ENCODE data around the gene NBR1.
A peak's percentile ranks its signal among the peaks of the same experiment; 100 is the strongest.
"Not testable (repeated sequence)": the region's sequence is repeated elsewhere in the genome, so short reads cannot be mapped to it uniquely, and the experiment has no call there.

NBR1 gene

GRCh38 chr17:43125967-43126910, 44.8 kb upstream of the NBR1 start:
- no peaks in the 10 kb centered on the region for H4K20me1 ChIP-seq (ENCODE audit: low read depth, low read length)
- TF ChIP-seq EZH2phosphoT487 (conservative IDR thresholded peaks at IDR 0.05; ENCODE audit: low read length): no peak
- TF ChIP-seq, protein P1, sequence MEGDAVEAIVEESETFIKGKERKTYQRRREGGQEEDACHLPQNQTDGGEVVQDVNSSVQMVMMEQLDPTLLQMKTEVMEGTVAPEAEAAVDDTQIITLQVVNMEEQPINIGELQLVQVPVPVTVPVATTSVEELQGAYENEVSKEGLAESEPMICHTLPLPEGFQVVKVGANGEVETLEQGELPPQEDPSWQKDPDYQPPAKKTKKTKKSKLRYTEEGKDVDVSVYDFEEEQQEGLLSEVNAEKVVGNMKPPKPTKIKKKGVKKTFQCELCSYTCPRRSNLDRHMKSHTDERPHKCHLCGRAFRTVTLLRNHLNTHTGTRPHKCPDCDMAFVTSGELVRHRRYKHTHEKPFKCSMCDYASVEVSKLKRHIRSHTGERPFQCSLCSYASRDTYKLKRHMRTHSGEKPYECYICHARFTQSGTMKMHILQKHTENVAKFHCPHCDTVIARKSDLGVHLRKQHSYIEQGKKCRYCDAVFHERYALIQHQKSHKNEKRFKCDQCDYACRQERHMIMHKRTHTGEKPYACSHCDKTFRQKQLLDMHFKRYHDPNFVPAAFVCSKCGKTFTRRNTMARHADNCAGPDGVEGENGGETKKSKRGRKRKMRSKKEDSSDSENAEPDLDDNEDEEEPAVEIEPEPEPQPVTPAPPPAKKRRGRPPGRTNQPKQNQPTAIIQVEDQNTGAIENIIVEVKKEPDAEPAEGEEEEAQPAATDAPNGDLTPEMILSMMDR (IDR thresholded peaks at IDR 0.05; ENCODE audit: insufficient read depth, low read length, poor library complexity, severe bottlenecking): no peak
- no peaks in the 10 kb centered on the region for H3K27me3 ChIP-seq (ENCODE audit: low read length)
- peaks cover 9% of the 10 kb centered on the region; the same call in 1 of the 2 replicates for H3F3A ChIP-seq (ENCODE audit: insufficient read depth)
- H3K9ac ChIP-seq (ENCODE audit: low read length): peak overlapping the region; percentile 89
- H3K4me3 ChIP-seq (ENCODE audit: insufficient read depth, low read length, poor library complexity, severe bottlenecking): peak overlapping the region; percentile 84
- H3K9me2 ChIP-seq (replicated peaks; ENCODE audit: insufficient read depth, low read length): no peaks in the 10 kb centered on the region
- peak overlapping the region; percentile 30; the same call in 1 of the 2 replicates for H3K27ac ChIP-seq (ENCODE audit: low read depth, low read length)
- peaks cover 4% of the 10 kb centered on the region; the same call in 1 of the 2 replicates for H3K36me3 ChIP-seq (ENCODE audit: low read length)
- peak overlapping the region; percentile 78 for H3K4me2 ChIP-seq (ENCODE audit: low read depth, low read length, poor library complexity, severe bottlenecking)
- no peaks in the 10 kb centered on the region for H3K9me3 ChIP-seq (ENCODE audit: insufficient read depth, low read length)
- peaks cover 46% of the 10 kb centered on the region for H3K79me2 ChIP-seq (ENCODE audit: insufficient read depth, low read length)
- H2AFZ ChIP-seq (ENCODE audit: low read depth, low read length, severe bottlenecking): peak overlapping the region; percentile 7

DNA sequence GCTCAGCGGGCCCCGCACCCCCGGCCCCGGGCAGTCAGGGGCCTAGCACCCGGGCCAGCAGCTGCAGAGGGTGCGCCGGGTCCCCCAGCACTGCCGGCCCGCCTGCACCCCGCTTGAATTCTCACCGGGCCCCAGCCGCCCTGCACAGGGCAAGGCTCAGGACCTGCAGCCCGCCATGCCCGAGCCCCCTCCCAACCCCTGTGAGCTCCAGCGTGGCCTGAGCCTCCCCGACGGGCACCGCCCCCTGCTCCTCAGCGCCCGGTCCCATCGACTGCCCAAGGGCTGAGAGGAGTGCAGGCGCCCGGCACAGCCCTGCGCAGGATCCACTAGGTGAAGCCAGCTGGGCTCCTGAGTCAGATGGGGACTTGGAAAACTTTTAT, 44.1 kb upstream of the NBR1 start:
- H3K4me3 ChIP-seq (ENCODE audit: insufficient read depth, low read length, poor library complexity, severe bottlenecking): no peak overlapping the region
- no peak overlapping the region for H3K9ac ChIP-seq (ENCODE audit: low read length)
- H3F3A ChIP-seq (ENCODE audit: insufficient read depth): peaks cover 8% of the 10 kb centered on the region; the same call in 1 of the 2 replicates
- H3K36me3 ChIP-seq (ENCODE audit: low read length): peaks cover 2% of the 10 kb centered on the region; the same call in 1 of the 2 replicates
- H3K79me2 ChIP-seq (ENCODE audit: insufficient read depth, low read length): peaks cover 46% of the 10 kb centered on the region
- H3K9me3 ChIP-seq (ENCODE audit: insufficient read depth, low read length): no peaks in the 10 kb centered on the region
- H3K27ac ChIP-seq (ENCODE audit: low read depth, low read length): no peak overlapping the region
- H3K4me2 ChIP-seq (ENCODE audit: low read depth, low read length, poor library complexity, severe bottlenecking): no peak overlapping the region
- H2AFZ ChIP-seq (ENCODE audit: low read depth, low read length, severe bottlenecking): no peak overlapping the region
- H3K9me2 ChIP-seq (replicated peaks; ENCODE audit: insufficient read depth, low read length): no peaks in the 10 kb centered on the region
- H4K20me1 ChIP-seq (ENCODE audit: low read depth, low read length): no peaks in the 10 kb centered on the region
- no peaks in the 10 kb centered on the region for H3K27me3 ChIP-seq (ENCODE audit: low read length)
- TF ChIP-seq, protein P1 (IDR thresholded peaks at IDR 0.05; ENCODE audit: insufficient read depth, low read length, poor library complexity, severe bottlenecking): no peak
- TF ChIP-seq EZH2phosphoT487 (conservative IDR thresholded peaks at IDR 0.05; ENCODE audit: low read length): no peak

- not testable (repeated sequence) for H3K27me3 ChIP-seq (ENCODE audit: low read length); H3K27ac ChIP-seq (ENCODE audit: low read depth, low read length); H3K9ac ChIP-seq (ENCODE audit: low read length); H3K9me3 ChIP-seq (ENCODE audit: insufficient read depth, low read length); H3F3A ChIP-seq (ENCODE audit: insufficient read depth); H3K36me3 ChIP-seq (ENCODE audit: low read length); H2AFZ ChIP-seq (ENCODE audit: low read depth, low read length, severe bottlenecking); H4K20me1 ChIP-seq (ENCODE audit: low read depth, low read length); H3K4me2 ChIP-seq (ENCODE audit: low read depth, low read length, poor library complexity, severe bottlenecking); H3K9me2 ChIP-seq (replicated peaks; ENCODE audit: insufficient read depth, low read length); H3K4me3 ChIP-seq (ENCODE audit: insufficient read depth, low read length, poor library complexity, severe bottlenecking)
- H3K79me2 ChIP-seq (ENCODE audit: insufficient read depth, low read length): peaks cover 46% of the 10 kb centered on the region
Observed at GRCh38 chr17:43127333-43127876, 43.6 kb upstream of the NBR1 start.

- H2AFZ ChIP-seq (ENCODE audit: low read depth, low read length, severe bottlenecking): no peak overlapping the region
- no peaks in the 10 kb centered on the region for H4K20me1 ChIP-seq (ENCODE audit: low read depth, low read length)
- TF ChIP-seq, protein P1 (IDR thresholded peaks at IDR 0.05; ENCODE audit: insufficient read depth, low read length, poor library complexity, severe bottlenecking): no peak
- no peak for TF ChIP-seq EZH2phosphoT487 (conservative IDR thresholded peaks at IDR 0.05; ENCODE audit: low read length)
- H3K9ac ChIP-seq (ENCODE audit: low read length): no peak overlapping the region
- no peak overlapping the region for H3K4me3 ChIP-seq (ENCODE audit: insufficient read depth, low read length, poor library complexity, severe bottlenecking)
- H3K9me2 ChIP-seq (replicated peaks; ENCODE audit: insufficient read depth, low read length): no peaks in the 10 kb centered on the region
- H3K79me2 ChIP-seq (ENCODE audit: insufficient read depth, low read length): peaks cover 33% of the 10 kb centered on the region
- H3K4me2 ChIP-seq (ENCODE audit: low read depth, low read length, poor library complexity, severe bottlenecking): no peak overlapping the region
- no peaks in the 10 kb centered on the region for H3K27me3 ChIP-seq (ENCODE audit: low read length)
- no peaks in the 10 kb centered on the region for H3K36me3 ChIP-seq (ENCODE audit: low read length)
- no peaks in the 10 kb centered on the region for H3K9me3 ChIP-seq (ENCODE audit: insufficient read depth, low read length)
- H3F3A ChIP-seq (ENCODE audit: insufficient read depth): no peaks in the 10 kb centered on the region
- H3K27ac ChIP-seq (ENCODE audit: low read depth, low read length): no peak overlapping the region
Observed at GRCh38 chr17:43129671-43130010, 41.4 kb upstream of the NBR1 start.

Measured in SU-DHL-6 (cell line).